GM12878 (cell line): ENCODE measurements around the gene MICAL3. TPM values are rescaled to one million over a fixed set of nuclear protein-coding genes. Genes with fewer than 3 reads are reported as not detected.

ENCODE experiments used
- ATAC-seq: fragments of 200-7000 bp; cut with Tn5 transposase; 3 replicates; pipeline ENCODE4 v1.9.1; 2020; ENCODE audit warnings: mild to moderate bottlenecking, moderate library complexity
- BruUV-seq: library from RNA; stranded (reverse); fragments of 400-500 nt; replicated peaks from 2 replicates; lab custom pipeline; 2021; lab: Mats Ljungman, UMichigan
- CTCF ChIA-PET: fragments of 300-600 bp; sonication (Branson Sonifier 250); formaldehyde crosslinking; extraction: SDS; loops from one replicate; lab custom pipeline; 2021; ENCODE audit warnings: inconsistent platforms; lab: Yijun Ruan, JAX
- POLR2A ChIA-PET: fragments of 350-600 bp; formaldehyde crosslinking; extraction: SDS; loops from one replicate; lab custom pipeline; 2021; ENCODE audit warnings: inconsistent platforms; lab: Charles Lee
- RAD21 ChIA-PET: fragments of 300-600 bp; sonication (Branson Sonifier 250); formaldehyde crosslinking; loops from one replicate; lab custom pipeline; 2023; ENCODE audit warnings: antibody characterized with exemption; ENCODE audit not compliant: unreplicated experiment; lab: Charles Lee
- SMC1A ChIA-PET: fragments of 300-600 bp; sonication (Branson Sonifier 250); formaldehyde crosslinking; loops from one replicate; lab custom pipeline; 2023; ENCODE audit not compliant: unreplicated experiment, uncharacterized antibody; lab: Charles Lee
- DNase-seq: peaks from one replicate; pipeline ENCODE4 v3.0.0-alpha.2; 2011; ENCODE audit warnings: low read depth, low spot score
- FAIRE-seq: peaks from 3 replicates; lab custom pipeline; 2011; peaks lifted over from hg19 to GRCh38; lab: Jason Lieb, UNC
- H2AFZ ChIP-seq: 2 replicates; pipeline ENCODE4 v1.6.0; 2011; ENCODE audit warnings: low read depth, low read length, control low read depth; ENCODE audit not compliant: control insufficient read depth
- H3K27ac ChIP-seq: 2 replicates; pipeline ENCODE4 v1.5.1; 2011; ENCODE audit warnings: control low read depth; ENCODE audit not compliant: control insufficient read depth, insufficient read depth
- H3K27me3 ChIP-seq, 2 experiments: replicated peaks in 1 of 2; 2 replicates each; pipeline versions ENCODE4 v1.6.0 to v1.6.1; 2011; ENCODE audit warnings: low read length in 1 of 2; ENCODE audit not compliant: control insufficient read depth in 2 of 2, insufficient read depth in 2 of 2
- H3K36me3 ChIP-seq, 2 experiments: 2 replicates each; pipeline ENCODE4 v1.5.1; 2011; ENCODE audit warnings: low read length in 1 of 2; ENCODE audit not compliant: control insufficient read depth in 2 of 2, insufficient read depth in 2 of 2
- H3K4me1 ChIP-seq: 2 replicates; pipeline ENCODE4 v1.6.1; 2011; ENCODE audit warnings: mild to moderate bottlenecking, low read length, moderate library complexity, mixed read lengths; ENCODE audit not compliant: control insufficient read depth, insufficient read depth
- H3K4me2 ChIP-seq: 2 replicates; pipeline ENCODE4 v1.6.0; 2011; ENCODE audit warnings: control low read depth; ENCODE audit not compliant: control insufficient read depth, insufficient read depth
- H3K4me3 ChIP-seq: fragments of 200-600 bp; sonication (generic); 2 replicates; pipeline ENCODE4 v1.5.1; 2016
- H3K79me2 ChIP-seq: 2 replicates; pipeline ENCODE4 v1.6.0; 2011; ENCODE audit warnings: low read length; ENCODE audit not compliant: control insufficient read depth, insufficient read depth
- H3K9ac ChIP-seq: 2 replicates; pipeline ENCODE4 v1.8.0; 2011; ENCODE audit warnings: low read length, control low read depth, mixed read lengths; ENCODE audit not compliant: control insufficient read depth, insufficient read depth
- H3K9me3 ChIP-seq: replicated peaks from 3 replicates; pipeline ENCODE4 v1.5.1; 2011; ENCODE audit warnings: mild to moderate bottlenecking, low read length; ENCODE audit not compliant: control insufficient read depth, insufficient read depth
- H4K20me1 ChIP-seq: 2 replicates; pipeline ENCODE4 v1.6.0; 2011; ENCODE audit not compliant: control insufficient read depth, insufficient read depth
- MYC ChIP-seq: IDR thresholded peaks from 2 replicates; pipeline ENCODE4 v1.6.1; 2011; ENCODE audit warnings: mild to moderate bottlenecking, low read length, moderate library complexity, inconsistent platforms; ENCODE audit not compliant: insufficient read depth, insufficient replicate concordance, insufficient read length, severe bottlenecking
- NFYB ChIP-seq: IDR thresholded peaks from 2 replicates; pipeline ENCODE4 v1.6.1; 2011; ENCODE audit warnings: low read depth, mild to moderate bottlenecking, low read length, improper control_type of control experiment, moderate library complexity; ENCODE audit not compliant: insufficient read depth
- SMARCA5 ChIP-seq: fragments of 450-650 bp; IDR thresholded peaks from 2 replicates; pipeline ENCODE4 v1.6.1; 2017; ENCODE audit warnings: mild to moderate bottlenecking
- WGBS: methylation state at CpG from one replicate; pipeline ENCODE4 v1.1.6; 2016; ENCODE audit warnings: low lambda C conversion rate; ENCODE audit not compliant: insufficient replicate concordance, insufficient coverage; ENCODE audit errors: missing lambda C conversion rate; 5-methylcytosine and 5-hydroxymethylcytosine counted together
- in situ Hi-C: fragments of 300-500 bp; cut with MboI; formaldehyde crosslinking; loops from 9 replicates; pipeline ENCODE4 v1.14.3; 2018; ENCODE audit warnings: mixed read lengths
- intact Hi-C: fragments of 100-400 bp; cut with micrococcal nuclease; formaldehyde crosslinking; loops from one replicate; pipeline ENCODE4 v1.14.2; 2022; ENCODE audit not compliant: unreplicated experiment
- polyA plus RNA-seq, 11 experiments: library from polyadenylated mRNA; depleted of rRNA in 4 of 11; unstranded in 6 of 11; stranded (reverse) in 5 of 11; fragments of >200 nt; fragmentation: Nextera tagmentation in 4 of 11; fragmentation: Illumina TruSeq in 1 of 11; extraction: Ambion mirVana in 4 of 11; extraction: Trizol in 1 of 11; gene quantifications; 1 replicate in 1 of 11; 2 replicates in 10 of 11; pipeline versions ENCODE4 v1.2.1 to v1.2.3, GENCODE V29; 2011 to 2016; ENCODE audit warnings: inconsistent platforms in 2 of 11, missing spikeins in 2 of 11, low read depth in 1 of 11
- total RNA-seq, 4 experiments: library from RNA; depleted of rRNA in 3 of 4; stranded (reverse); fragments of >200 nt in 3 of 4; fragmentation: Illumina TruSeq in 1 of 4; extraction: Trizol in 1 of 4; gene quantifications; 2 replicates each; pipeline versions ENCODE4 v1.2.1 to v1.2.3, GENCODE V29; 2013 to 2021
- TF ChIP-seq, protein P1 (sequence below): fragments of 450-650 bp; IDR thresholded peaks from 2 replicates; pipeline ENCODE4 v1.6.1; 2017; ENCODE audit warnings: mild to moderate bottlenecking

Gene MICAL3
- total and polyA plus RNA-seq, 10 of the 15 experiments (the other 5 are each of a cell fraction or from before 2014, with no cell fraction given) = 2.6 to 92.2 (median 24.0) TPM

DNA sequence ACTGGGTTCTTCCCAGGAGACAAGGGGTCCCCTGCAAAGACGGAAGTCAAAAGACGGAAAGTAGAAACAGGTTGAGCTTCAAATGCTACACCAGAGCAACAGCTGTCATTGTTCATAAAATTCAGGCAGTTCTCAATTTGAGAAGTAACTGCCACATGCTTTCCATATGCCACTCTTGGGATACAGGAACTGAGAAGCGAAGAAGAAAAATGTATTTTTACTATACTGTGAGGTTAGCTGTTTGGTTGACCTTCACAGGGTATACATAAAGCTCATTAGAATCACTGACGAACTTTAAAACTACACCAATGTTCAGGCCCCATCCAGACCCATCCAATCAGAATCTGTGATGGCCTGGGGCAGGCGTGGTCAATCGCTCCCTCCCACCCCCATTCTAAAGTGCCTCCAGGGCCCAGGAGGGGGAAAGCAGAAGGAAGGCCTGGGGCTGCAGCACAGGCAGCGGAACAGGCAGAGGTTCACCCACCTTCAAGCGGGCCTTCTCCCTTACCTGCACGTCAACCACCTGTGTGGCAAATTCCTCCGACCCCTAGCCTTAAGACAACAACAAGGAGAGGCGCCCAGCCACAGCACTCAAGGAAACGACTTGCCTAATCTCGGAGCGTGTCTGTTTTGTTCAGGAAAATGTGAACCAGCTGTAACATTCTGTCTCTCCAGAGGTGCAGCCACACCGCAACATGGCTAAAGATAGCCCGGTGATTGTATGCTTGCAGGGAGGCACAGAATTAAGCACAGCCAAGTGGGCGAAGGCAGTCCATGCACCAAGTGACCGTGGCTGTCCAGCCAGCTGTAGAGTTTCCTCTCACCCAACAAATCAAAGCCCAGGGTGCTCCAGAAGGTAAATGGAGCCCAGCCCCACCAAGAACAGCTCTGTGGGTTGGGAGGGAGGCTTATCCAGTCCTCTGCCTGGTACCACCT lies 82.6 kb downstream of the MICAL3 start:
- H2AFZ ChIP-seq = no peak overlapping the region
- ChIA-PET SMC1A (interaction anchor here (1.4 to 2.5 kb wide), 2 partner anchors 19 to 134 kb away, joined by 3 to 9 read pairs; no protein-coding TSS in a partner anchor), POLR2A (interaction anchor here (0.6 to 0.7 kb wide), 2 partner anchors 48 to 135 kb away, joined by 3 to 4 read pairs; no protein-coding TSS in a partner anchor), CTCF (no interaction called here), RAD21 (interaction anchor here (0.5 to 1.1 kb wide), 3 partner anchors 8 to 134 kb away, joined by 3 to 4 read pairs (median 3); no protein-coding TSS in a partner anchor)
- FAIRE-seq (no peak), ATAC-seq (no peak), DNase-seq (no peak)
- intact Hi-C loops = no loop called here
- H3K27ac ChIP-seq = no peak overlapping the region
- H4K20me1 ChIP-seq = peaks cover 8% of the 10 kb centered on the region
- no peak overlapping the region for H3K4me2 ChIP-seq
- BruUV-seq = no TSS peak
- H3K36me3 ChIP-seq = peaks cover 0 to 1% of the 10 kb centered on the region in 2 experiments; a peak in 2 of 4 replicates
- peaks cover 31% of the 10 kb centered on the region for H3K4me1 ChIP-seq
- H3K9ac ChIP-seq = no peak overlapping the region
- TF ChIP-seq, protein P1, sequence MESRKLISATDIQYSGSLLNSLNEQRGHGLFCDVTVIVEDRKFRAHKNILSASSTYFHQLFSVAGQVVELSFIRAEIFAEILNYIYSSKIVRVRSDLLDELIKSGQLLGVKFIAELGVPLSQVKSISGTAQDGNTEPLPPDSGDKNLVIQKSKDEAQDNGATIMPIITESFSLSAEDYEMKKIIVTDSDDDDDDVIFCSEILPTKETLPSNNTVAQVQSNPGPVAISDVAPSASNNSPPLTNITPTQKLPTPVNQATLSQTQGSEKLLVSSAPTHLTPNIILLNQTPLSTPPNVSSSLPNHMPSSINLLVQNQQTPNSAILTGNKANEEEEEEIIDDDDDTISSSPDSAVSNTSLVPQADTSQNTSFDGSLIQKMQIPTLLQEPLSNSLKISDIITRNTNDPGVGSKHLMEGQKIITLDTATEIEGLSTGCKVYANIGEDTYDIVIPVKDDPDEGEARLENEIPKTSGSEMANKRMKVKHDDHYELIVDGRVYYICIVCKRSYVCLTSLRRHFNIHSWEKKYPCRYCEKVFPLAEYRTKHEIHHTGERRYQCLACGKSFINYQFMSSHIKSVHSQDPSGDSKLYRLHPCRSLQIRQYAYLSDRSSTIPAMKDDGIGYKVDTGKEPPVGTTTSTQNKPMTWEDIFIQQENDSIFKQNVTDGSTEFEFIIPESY = no peak
- TF ChIP-seq NFYB = no peak
- no peak for TF ChIP-seq SMARCA5
- TF ChIP-seq MYC = no peak
- H3K9me3 ChIP-seq = no peaks in the 10 kb centered on the region
- peaks cover 27% of the 10 kb centered on the region for H3K79me2 ChIP-seq
- no peak overlapping the region for H3K4me3 ChIP-seq
- in situ Hi-C loops = no loop called here
- H3K27me3 ChIP-seq = no peaks in the 10 kb centered on the region
- WGBS = 57% methylated on average over 16 of the region's 18 CpGs
